ENCODE measurements around the gene MFSD8.

Gene MFSD8

DNA sequence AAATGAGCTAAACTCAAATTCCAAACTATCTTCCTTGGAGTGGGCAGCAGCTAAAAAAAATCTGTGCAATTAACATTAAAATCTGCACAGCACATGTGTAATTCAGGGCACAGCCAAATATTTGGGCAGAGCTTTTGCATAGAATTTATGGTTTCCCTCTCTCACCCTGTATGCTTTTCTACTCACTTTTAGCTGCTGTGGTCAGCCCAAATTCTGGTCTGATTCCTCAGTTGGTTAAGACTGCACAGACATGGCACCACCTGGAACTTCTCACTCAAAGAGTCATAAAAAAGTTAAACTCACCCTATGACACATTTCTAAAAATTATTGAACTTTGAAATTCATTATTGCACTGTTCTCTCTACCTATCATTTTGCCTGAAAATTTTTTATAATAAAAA is 89.2 kb downstream of the MFSD8 start:
- H3K4me3 ChIP-seq (ENCODE audit: low read depth, low read length): no peak overlapping the region
- TF ChIP-seq MYC (IDR thresholded peaks at IDR 0.05; ENCODE audit: low read depth, low read length) (no peak), MAX (IDR thresholded peaks at IDR 0.05; ENCODE audit: low read depth, low read length) (no peak), CTCF (IDR thresholded peaks at IDR 0.05; ENCODE audit: low read depth, low read length) (no peak), POLR2A (IDR thresholded peaks at IDR 0.05; ENCODE audit: extremely low read depth, insufficient read length) (no peak)
- no peak for DNase-seq (ENCODE audit: low read depth)

DNA sequence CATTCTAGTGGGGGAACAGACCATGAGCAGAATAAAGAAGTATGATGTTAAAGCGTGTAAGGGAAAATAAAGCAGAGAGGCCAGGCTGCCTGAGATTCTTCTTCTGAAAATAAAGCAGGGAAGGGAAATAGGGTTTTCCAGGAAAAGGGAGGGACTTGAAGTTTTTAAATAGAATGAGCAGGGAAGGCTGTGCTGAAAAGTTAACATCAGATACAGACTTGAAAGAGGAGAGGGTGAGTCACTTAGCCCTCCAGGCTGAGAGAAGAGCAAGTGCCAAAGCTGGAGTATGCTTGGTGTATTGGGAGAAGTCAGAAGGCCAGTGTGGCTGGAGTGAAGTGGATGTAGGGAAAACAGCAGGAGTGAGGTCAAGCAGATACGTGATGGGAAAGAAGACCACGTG is 94.3 kb downstream of the MFSD8 start:
- no peak overlapping the region for H3K4me3 ChIP-seq (ENCODE audit: low read depth, low read length)
- DNase-seq (ENCODE audit: low read depth): no peak
- no peak for TF ChIP-seq POLR2A (IDR thresholded peaks at IDR 0.05; ENCODE audit: extremely low read depth, insufficient read length)
- TF ChIP-seq MYC (IDR thresholded peaks at IDR 0.05; ENCODE audit: low read depth, low read length): no peak
- TF ChIP-seq MAX (IDR thresholded peaks at IDR 0.05; ENCODE audit: low read depth, low read length): no peak
- TF ChIP-seq CTCF (IDR thresholded peaks at IDR 0.05; ENCODE audit: low read depth, low read length): no peak

DNA sequence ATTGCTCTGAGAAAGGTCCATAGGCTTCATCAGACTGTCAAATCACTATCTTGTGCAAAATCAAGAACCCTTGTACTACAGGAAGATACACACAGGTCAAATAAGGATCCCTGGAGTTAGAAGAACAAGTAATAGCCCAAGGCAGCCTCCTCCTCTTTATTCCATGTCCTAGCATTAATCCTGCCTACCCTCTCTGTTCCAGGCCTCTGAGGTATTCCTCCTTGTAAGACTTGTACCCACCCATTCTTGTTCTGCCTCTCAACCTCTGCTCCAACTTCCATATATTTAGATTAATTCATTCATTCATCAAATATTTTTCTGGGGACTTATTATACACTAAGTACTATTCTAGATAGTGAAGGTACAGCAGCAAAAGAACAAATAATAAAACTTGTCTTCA is 94.7 kb downstream of the MFSD8 start:
- DNase-seq (ENCODE audit: low read depth): no peak
- H3K4me3 ChIP-seq (ENCODE audit: low read depth, low read length): no peak overlapping the region
- TF ChIP-seq MYC (IDR thresholded peaks at IDR 0.05; ENCODE audit: low read depth, low read length): no peak
- TF ChIP-seq MAX (IDR thresholded peaks at IDR 0.05; ENCODE audit: low read depth, low read length): no peak
- no peak for TF ChIP-seq POLR2A (IDR thresholded peaks at IDR 0.05; ENCODE audit: extremely low read depth, insufficient read length)
- no peak for TF ChIP-seq CTCF (IDR thresholded peaks at IDR 0.05; ENCODE audit: low read depth, low read length)

- no peak for TF ChIP-seq CTCF (IDR thresholded peaks at IDR 0.05; ENCODE audit: low read depth, low read length)
- no peak for TF ChIP-seq POLR2A (IDR thresholded peaks at IDR 0.05; ENCODE audit: extremely low read depth, insufficient read length)
- no peak for DNase-seq (ENCODE audit: low read depth)
- H3K4me3 ChIP-seq (ENCODE audit: low read depth, low read length): no peak overlapping the region
These were observed 96.8 kb downstream of the MFSD8 start for GRCh38 chr4:127868196-127868595.
